SK-N-SH treated with all-trans-retinoic acid at 6 μM for 48 hours (cell line): Measurements from ENCODE around the gene BACH1.

Experiments
- OSR1 ChIP-seq: fragments of 250-450 bp; sonication (Bioruptor Pico); IDR thresholded peaks from 2 replicates; pipeline ENCODE4 v1.8.0; 2022; ENCODE audit warnings: moderate library complexity, mild to moderate bottlenecking, inconsistent platforms
- RARB ChIP-seq: fragments of 250-450 bp; sonication (Bioruptor Pico); IDR thresholded peaks from 2 replicates; pipeline ENCODE4 v1.8.0; 2021; ENCODE audit warnings: mild to moderate bottlenecking, moderate library complexity
- TCF4 ChIP-seq: fragments of 250-450 bp; sonication (Bioruptor Pico); IDR thresholded peaks from 2 replicates; pipeline ENCODE4 v1.8.0; 2021; ENCODE audit warnings: mild to moderate bottlenecking, moderate library complexity, borderline replicate concordance
- ZFP3 ChIP-seq: fragments of 250-450 bp; sonication (Bioruptor Pico); IDR thresholded peaks from 2 replicates; pipeline ENCODE4 v1.5.0; 2020; ENCODE audit warnings: mild to moderate bottlenecking, moderate library complexity
- TF ChIP-seq, protein P1 (sequence below): fragments of 250-450 bp; sonication (Bioruptor Pico); IDR thresholded peaks from 2 replicates; pipeline ENCODE4 v1.5.1; 2021; ENCODE audit warnings: mild to moderate bottlenecking, moderate library complexity
- TF ChIP-seq, protein P2 (sequence below): fragments of 250-450 bp; sonication (Bioruptor Pico); IDR thresholded peaks from 2 replicates; pipeline ENCODE4 v1.8.0; 2020; ENCODE audit warnings: mild to moderate bottlenecking, moderate library complexity, borderline replicate concordance

DNA sequence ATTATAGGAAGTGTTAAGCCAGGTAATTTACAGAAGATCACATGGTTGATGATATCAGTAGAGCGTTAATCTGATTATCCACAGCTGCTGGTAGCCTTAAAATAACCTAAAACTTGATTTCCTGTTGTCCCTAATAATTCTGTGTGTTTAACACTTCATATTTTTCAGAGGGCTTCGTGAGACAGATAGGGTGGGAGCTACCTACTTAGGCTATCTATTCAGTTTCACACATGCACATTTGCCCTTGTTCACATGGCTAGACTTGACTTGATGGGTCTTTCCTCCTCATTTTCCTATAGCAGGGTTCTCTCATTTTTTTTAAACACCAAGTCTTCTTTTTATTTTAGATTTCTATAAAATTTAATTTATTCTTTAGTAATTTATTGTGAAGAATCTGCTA, 11.0 kb downstream of the BACH1 start:
- TF ChIP-seq TCF4 (CRISPR knock-in tag) (no peak), ZFP3 (no peak), OSR1 (no peak), RARB (CRISPR knock-in tag) (no peak)
- TF ChIP-seq, protein P1, sequence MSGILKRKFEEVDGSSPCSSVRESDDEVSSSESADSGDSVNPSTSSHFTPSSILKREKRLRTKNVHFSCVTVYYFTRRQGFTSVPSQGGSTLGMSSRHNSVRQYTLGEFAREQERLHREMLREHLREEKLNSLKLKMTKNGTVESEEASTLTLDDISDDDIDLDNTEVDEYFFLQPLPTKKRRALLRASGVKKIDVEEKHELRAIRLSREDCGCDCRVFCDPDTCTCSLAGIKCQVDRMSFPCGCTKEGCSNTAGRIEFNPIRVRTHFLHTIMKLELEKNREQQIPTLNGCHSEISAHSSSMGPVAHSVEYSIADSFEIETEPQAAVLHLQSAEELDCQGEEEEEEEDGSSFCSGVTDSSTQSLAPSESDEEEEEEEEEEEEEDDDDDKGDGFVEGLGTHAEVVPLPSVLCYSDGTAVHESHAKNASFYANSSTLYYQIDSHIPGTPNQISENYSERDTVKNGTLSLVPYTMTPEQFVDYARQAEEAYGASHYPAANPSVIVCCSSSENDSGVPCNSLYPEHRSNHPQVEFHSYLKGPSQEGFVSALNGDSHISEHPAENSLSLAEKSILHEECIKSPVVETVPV, result no peak
- TF ChIP-seq, protein P2, sequence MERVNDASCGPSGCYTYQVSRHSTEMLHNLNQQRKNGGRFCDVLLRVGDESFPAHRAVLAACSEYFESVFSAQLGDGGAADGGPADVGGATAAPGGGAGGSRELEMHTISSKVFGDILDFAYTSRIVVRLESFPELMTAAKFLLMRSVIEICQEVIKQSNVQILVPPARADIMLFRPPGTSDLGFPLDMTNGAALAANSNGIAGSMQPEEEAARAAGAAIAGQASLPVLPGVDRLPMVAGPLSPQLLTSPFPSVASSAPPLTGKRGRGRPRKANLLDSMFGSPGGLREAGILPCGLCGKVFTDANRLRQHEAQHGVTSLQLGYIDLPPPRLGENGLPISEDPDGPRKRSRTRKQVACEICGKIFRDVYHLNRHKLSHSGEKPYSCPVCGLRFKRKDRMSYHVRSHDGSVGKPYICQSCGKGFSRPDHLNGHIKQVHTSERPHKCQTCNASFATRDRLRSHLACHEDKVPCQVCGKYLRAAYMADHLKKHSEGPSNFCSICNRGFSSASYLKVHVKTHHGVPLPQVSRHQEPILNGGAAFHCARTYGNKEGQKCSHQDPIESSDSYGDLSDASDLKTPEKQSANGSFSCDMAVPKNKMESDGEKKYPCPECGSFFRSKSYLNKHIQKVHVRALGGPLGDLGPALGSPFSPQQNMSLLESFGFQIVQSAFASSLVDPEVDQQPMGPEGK (CRISPR knock-in tag), result no peak
